ENCODE results near the gene PDE3B.
"Not testable (repeated sequence)": the region's sequence is repeated elsewhere in the genome, so short reads cannot be mapped to it uniquely, and the experiment has no call there.

The PDE3B gene

GRCh38 chr11:14748090-14748489 lies 104.5 kb downstream of the PDE3B start:
- DNase-seq (ENCODE audit: low read depth), result no peak

- no peak for DNase-seq (ENCODE audit: low read depth)
These were observed 107.3 kb downstream of the PDE3B start for GRCh38 chr11:14750911-14751310.

- DNase-seq (ENCODE audit: low read depth), result no peak
These were observed 108.4 kb downstream of the PDE3B start for GRCh38 chr11:14751975-14752407.

- no peak for DNase-seq (ENCODE audit: low read depth)
These were observed 111.5 kb downstream of the PDE3B start for GRCh38 chr11:14755140-14755539.

- no peak for DNase-seq (ENCODE audit: low read depth)
These were observed 112.7 kb downstream of the PDE3B start for GRCh38 chr11:14756349-14756748.

- not testable (repeated sequence) for DNase-seq (ENCODE audit: low read depth)
These were observed 115.9 kb downstream of the PDE3B start for GRCh38 chr11:14759300-14760012.

- no peak for DNase-seq (ENCODE audit: low read depth)
These were observed 120.6 kb downstream of the PDE3B start for GRCh38 chr11:14764179-14764578.

- no peak for DNase-seq (ENCODE audit: low read depth)
These were observed 121.2 kb downstream of the PDE3B start for GRCh38 chr11:14764579-14765527.

- DNase-seq (ENCODE audit: low read depth), result no peak
These were observed 123.0 kb downstream of the PDE3B start for GRCh38 chr11:14766585-14766984.

- no peak for DNase-seq (ENCODE audit: low read depth)
These were observed 125.1 kb downstream of the PDE3B start for GRCh38 chr11:14768526-14769188.

GRCh38 chr11:14773755-14774154 lies 130.2 kb downstream of the PDE3B start:
- no peak for DNase-seq (ENCODE audit: low read depth)

GRCh38 chr11:14774721-14775120 lies 131.1 kb downstream of the PDE3B start:
- no peak for DNase-seq (ENCODE audit: low read depth)

- no peak for DNase-seq (ENCODE audit: low read depth)
These were observed 132.3 kb downstream of the PDE3B start for GRCh38 chr11:14775897-14776296.

- not testable (repeated sequence) for DNase-seq (ENCODE audit: low read depth)
These were observed 134.9 kb downstream of the PDE3B start for GRCh38 chr11:14778460-14778859.

GRCh38 chr11:14783788-14784187 lies 140.2 kb downstream of the PDE3B start:
- no peak for DNase-seq (ENCODE audit: low read depth)

- DNase-seq (ENCODE audit: low read depth), result no peak
These were observed 140.6 kb downstream of the PDE3B start for GRCh38 chr11:14784230-14784629.

- DNase-seq (ENCODE audit: low read depth), result no peak
These were observed 146.4 kb downstream of the PDE3B start for GRCh38 chr11:14789879-14790484.

GRCh38 chr11:14793546-14793945 lies 149.9 kb downstream of the PDE3B start:
- DNase-seq (ENCODE audit: low read depth), result no peak

GRCh38 chr11:14796028-14796427 lies 152.4 kb downstream of the PDE3B start:
- not testable (repeated sequence) for DNase-seq (ENCODE audit: low read depth)

- DNase-seq (ENCODE audit: low read depth), result no peak
These were observed 160.2 kb downstream of the PDE3B start for GRCh38 chr11:14803846-14804245.

- DNase-seq (ENCODE audit: low read depth), result no peak
These were observed 165.9 kb downstream of the PDE3B start for GRCh38 chr11:14809466-14809865.

- DNase-seq (ENCODE audit: low read depth), result no peak
These were observed 169.2 kb downstream of the PDE3B start for GRCh38 chr11:14812757-14813156.

All from activated T-helper 1 cell treated with Interleukin-2 at 50 U/mL for 16 hours (primary cell).